BJ (cell line): ENCODE results near the gene LINC00237. TPM values are rescaled to one million over a fixed set of nuclear protein-coding genes. Genes with fewer than 3 reads are reported as not detected.

ENCODE experiments used
- CTCF ChIA-PET: fragments of 350-600 bp; formaldehyde crosslinking; extraction: SDS; loops from one replicate; lab custom pipeline; 2021; ENCODE audit warnings: antibody characterized with exemption, inconsistent platforms; lab: Yijun Ruan, JAX
- POLR2A ChIA-PET: fragments of 300-600 bp; sonication (Branson Sonifier 250); formaldehyde crosslinking; extraction: SDS; loops from one replicate; lab custom pipeline; 2021; ENCODE audit warnings: antibody characterized with exemption; lab: Charles Lee
- DNase-seq: peaks from one replicate; pipeline ENCODE4 v3.0.0-alpha.2; 2011; ENCODE audit warnings: low read depth
- H3K27me3 ChIP-seq: 2 replicates; pipeline ENCODE4 v1.6.0; 2011; ENCODE audit warnings: low read length; ENCODE audit not compliant: control insufficient read depth, insufficient read depth
- H3K36me3 ChIP-seq: 2 replicates; pipeline ENCODE4 v1.5.1; 2011; ENCODE audit warnings: low read length; ENCODE audit not compliant: control insufficient read depth, insufficient read depth
- H3K4me3 ChIP-seq: 2 replicates; pipeline ENCODE4 v1.5.1; 2011; ENCODE audit warnings: low read depth, mild to moderate bottlenecking, control low read depth, low read length
- CTCF ChIP-seq: IDR thresholded peaks from 2 replicates; pipeline ENCODE4 v1.5.1; 2011; ENCODE audit warnings: low read depth, mild to moderate bottlenecking, control low read depth, inconsistent platforms, low read length, moderate library complexity; ENCODE audit not compliant: insufficient read depth
- polyA plus RNA-seq: library from polyadenylated mRNA; depleted of rRNA; stranded (reverse); fragments of >200 nt; gene quantifications from 2 replicates; pipeline ENCODE4 v1.2.3, GENCODE V29; 2011

Gene LINC00237
- polyA plus RNA-seq, 1 experiment, result not detected

GRCh38 chr20:21076073-21076472 lies 30.1 kb downstream of the LINC00237 start:
- Histone ChIP-seq H3K27me3 (no peaks in the 10 kb centered on the region), H3K36me3 (no peaks in the 10 kb centered on the region), H3K4me3 (no peak overlapping the region)
- ChIA-PET CTCF (no interaction called here), POLR2A (no interaction called here)
- no peak for DNase-seq
- TF ChIP-seq CTCF, result no peak

- CTCF ChIA-PET, result no interaction called here
- TF ChIP-seq CTCF, result no peak
- Histone ChIP-seq H3K4me3 (no peak overlapping the region), H3K27me3 (no peaks in the 10 kb centered on the region), H3K36me3 (no peaks in the 10 kb centered on the region)
- no peak for DNase-seq
- POLR2A ChIA-PET, result no interaction called here
Observed at GRCh38 chr20:21075471-21075870, 30.7 kb downstream of the LINC00237 start.

- Histone ChIP-seq H3K36me3 (no peaks in the 10 kb centered on the region), H3K4me3 (no peak overlapping the region), H3K27me3 (no peaks in the 10 kb centered on the region)
- DNase-seq, result no peak
- ChIA-PET POLR2A (no interaction called here), CTCF (no interaction called here)
- TF ChIP-seq CTCF, result no peak
Observed at GRCh38 chr20:21074605-21075336, 31.4 kb downstream of the LINC00237 start.

GRCh38 chr20:21067255-21067654 lies 38.9 kb downstream of the LINC00237 start:
- no peak overlapping the region for H3K4me3 ChIP-seq
- no peaks in the 10 kb centered on the region for H3K36me3 ChIP-seq
- ChIA-PET POLR2A (no interaction called here), CTCF (interaction anchor here (1.5 kb wide), 1 partner anchor 9 kb away, joined by 5 read pairs; no protein-coding TSS in a partner anchor)
- no peaks in the 10 kb centered on the region; the same call in 1 of the 2 replicates for H3K27me3 ChIP-seq
- no peak for DNase-seq
- no peak for TF ChIP-seq CTCF

- no peak for TF ChIP-seq CTCF
- CTCF ChIA-PET, result interaction anchor here (0.6 kb wide), 1 partner anchor 1424 kb away, joined by 3 read pairs; no protein-coding TSS in a partner anchor
- Histone ChIP-seq H3K4me3 (no peak overlapping the region), H3K36me3 (no peaks in the 10 kb centered on the region), H3K27me3 (no peaks in the 10 kb centered on the region; the same call in 1 of the 2 replicates)
- POLR2A ChIA-PET, result no interaction called here
- no peak for DNase-seq
Observed at GRCh38 chr20:21064924-21065323, 41.2 kb downstream of the LINC00237 start.
